ENCODE results near the gene QSOX2.

QSOX2 gene

GRCh38 chr9:136245219-136246150 is at the start of gene QSOX2:
QSOX2 (minus strand) TSS chr9:136245812; CDS start chr9:136245803, 9 bp downstream.
- peak; percentile 49 for DNase-seq

- DNase-seq = no peak
Observed at GRCh38 chr9:136295055-136295454, 49.4 kb upstream of the QSOX2 start.

- DNase-seq = no peak
Observed at GRCh38 chr9:136294437-136294836, 48.8 kb upstream of the QSOX2 start.

- DNase-seq = no peak
Observed at GRCh38 chr9:136293476-136294077, 48.0 kb upstream of the QSOX2 start.

- DNase-seq = peak; percentile 32
Observed at GRCh38 chr9:136292591-136293448, 47.2 kb upstream of the QSOX2 start.

GRCh38 chr9:136292026-136292538 is 46.5 kb upstream of the QSOX2 start:
- DNase-seq = no peak

GRCh38 chr9:136291306-136292025 is 45.9 kb upstream of the QSOX2 start:
- DNase-seq = no peak

GRCh38 chr9:136290508-136291000 is 44.9 kb upstream of the QSOX2 start:
- no peak for DNase-seq

- DNase-seq = no peak
Observed at GRCh38 chr9:136289651-136290507, 44.3 kb upstream of the QSOX2 start.

GRCh38 chr9:136287960-136288753 is 42.5 kb upstream of the QSOX2 start:
- no peak for DNase-seq

GRCh38 chr9:136286987-136287379 is 41.4 kb upstream of the QSOX2 start:
- DNase-seq = no peak

- no peak for DNase-seq
Observed at GRCh38 chr9:136286359-136286986, 40.9 kb upstream of the QSOX2 start.

- no peak for DNase-seq
Observed at GRCh38 chr9:136285501-136286358, 40.1 kb upstream of the QSOX2 start.

- no peak for DNase-seq
Observed at GRCh38 chr9:136284951-136285350, 39.3 kb upstream of the QSOX2 start.

- no peak for DNase-seq
Observed at GRCh38 chr9:136284311-136284710, 38.7 kb upstream of the QSOX2 start.

GRCh38 chr9:136283291-136284235 is 38.0 kb upstream of the QSOX2 start:
- DNase-seq = peak; percentile 64

- no peak for DNase-seq
Observed at GRCh38 chr9:136282272-136282861, 36.8 kb upstream of the QSOX2 start.
